GM21619 (cell line): ENCODE data around the gene TMEM273.

Source experiments
- ATAC-seq: cut with Tn5 transposase; IDR thresholded peaks from one replicate; pipeline ENCODE4 v1.9.1; 2021; ENCODE audit not compliant: unreplicated experiment

The TMEM273 gene

GRCh38 chr10:49118430-49119074 is 69.6 kb downstream of the TMEM273 start:
- no peak for ATAC-seq

DNA sequence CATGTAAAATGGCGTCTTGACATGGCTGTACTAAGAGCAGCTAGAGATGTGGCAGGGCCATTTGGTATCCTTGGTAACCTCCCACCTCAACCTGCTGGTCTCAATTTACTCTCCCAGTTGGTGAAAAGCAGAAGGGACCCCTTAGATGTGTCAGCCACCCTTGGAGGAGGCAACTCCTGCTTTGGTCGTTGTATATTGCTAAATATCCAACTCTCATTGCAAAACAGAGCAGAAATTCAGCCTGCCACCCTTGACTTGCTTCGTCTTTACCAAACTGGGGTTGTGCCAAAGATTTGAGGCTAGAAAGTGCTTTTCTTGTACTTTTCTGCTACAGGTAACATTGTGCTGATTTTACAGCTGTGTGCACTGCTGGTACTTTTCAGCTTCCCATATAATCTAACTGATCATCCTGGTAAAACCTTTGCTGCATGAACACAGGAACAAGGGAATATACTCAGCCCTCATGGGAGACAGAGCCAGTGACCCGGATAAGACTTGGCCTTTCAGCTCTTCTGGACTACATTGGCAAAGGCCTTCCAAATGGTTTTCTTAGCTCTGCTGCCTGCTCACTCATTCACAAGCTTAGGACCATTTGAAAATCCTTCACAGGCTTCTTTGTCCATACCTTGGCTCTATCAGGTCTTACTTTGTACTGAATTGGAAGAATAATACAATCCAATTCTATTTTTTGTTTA is 70.7 kb downstream of the TMEM273 start:
- no peak for ATAC-seq

DNA sequence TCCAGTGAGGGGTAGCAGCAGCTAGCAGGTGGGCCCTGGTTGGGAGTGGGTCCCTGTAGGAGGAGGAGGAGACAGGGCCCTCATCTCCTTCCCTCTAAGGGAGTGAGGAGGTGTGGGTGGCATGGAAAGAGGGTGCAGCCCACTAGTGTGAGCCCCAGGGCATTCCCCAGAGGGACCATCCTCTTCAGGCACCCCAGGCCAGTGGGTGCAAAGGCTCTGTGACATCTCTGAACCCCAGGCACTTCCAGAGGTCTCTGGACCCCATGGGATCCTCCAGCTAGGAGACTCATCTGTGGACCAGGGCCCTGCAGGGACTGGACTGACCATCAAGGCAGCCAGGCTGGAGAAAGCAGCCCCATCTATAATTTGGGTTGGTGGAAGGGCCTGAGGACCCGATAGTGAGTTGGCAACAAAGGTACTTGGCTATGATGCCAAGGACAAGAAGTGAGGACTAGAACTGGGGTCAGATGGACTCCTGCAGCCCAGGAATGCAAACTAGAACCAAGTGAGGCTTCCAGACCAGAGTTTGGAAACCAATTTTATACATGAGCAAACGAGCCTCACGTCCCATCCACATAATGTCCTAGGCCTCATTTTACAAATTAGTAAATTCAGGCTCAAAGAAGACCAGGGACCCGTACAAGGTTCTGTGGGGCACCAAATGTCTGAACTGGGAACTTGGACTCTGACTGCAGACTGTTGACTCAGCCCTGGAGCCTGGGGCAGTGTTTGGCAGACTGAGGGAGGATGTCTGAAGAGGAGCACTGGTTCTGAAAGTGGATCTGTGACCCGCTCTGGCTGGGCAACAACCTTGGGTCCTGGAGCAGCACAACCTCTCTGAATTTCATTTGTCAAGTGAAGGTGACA is 71.4 kb downstream of the TMEM273 start:
- no peak for ATAC-seq

- ATAC-seq, result no peak
Observed at GRCh38 chr10:49115796-49116508, 72.2 kb downstream of the TMEM273 start.

DNA sequence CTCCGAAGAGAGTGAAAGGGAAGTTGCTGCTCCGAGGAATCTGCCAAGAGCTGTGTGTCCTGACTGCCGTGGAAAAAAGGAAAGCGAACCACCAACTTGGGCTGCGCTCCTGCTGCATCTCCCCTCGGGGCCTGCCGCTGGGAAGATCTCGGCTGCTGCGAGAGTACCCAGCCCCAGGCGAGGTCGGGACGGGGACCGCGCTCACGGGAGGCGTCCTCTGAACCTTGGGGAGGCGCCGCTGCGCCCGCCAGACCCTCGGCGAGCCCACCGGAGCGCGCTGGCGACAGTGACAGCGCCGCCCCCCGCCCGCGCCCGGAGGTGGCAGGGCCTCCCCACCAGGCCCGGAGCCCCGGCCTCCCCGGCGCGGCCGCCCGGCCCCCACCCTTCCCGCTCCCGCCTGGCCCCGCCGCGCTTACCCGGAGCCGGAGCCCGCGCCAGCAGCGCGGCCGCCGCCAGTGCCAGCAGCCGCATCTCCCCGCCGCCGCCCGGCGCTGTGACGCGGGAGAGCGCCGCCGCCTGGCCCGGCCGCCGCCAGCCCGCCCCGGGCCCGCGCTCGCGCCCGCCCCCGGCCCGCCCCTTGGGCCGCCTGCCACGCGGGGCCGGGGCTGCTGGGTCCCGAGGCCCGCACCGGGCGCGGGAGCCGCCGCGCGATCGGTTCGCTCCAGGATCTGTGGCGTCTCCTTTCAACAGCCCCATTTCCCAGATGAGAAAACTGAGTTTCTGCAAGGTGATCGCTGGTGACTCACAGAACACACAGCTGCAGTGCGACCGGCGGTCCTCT is 73.0 kb downstream of the TMEM273 start, which contains the start of gene VSTM4:
Gene VSTM4 (minus strand): TSS at position 508 of the 781 bp plus-strand sequence. CDS start 37 bp downstream, at position 471.
- ATAC-seq, result no peak

DNA sequence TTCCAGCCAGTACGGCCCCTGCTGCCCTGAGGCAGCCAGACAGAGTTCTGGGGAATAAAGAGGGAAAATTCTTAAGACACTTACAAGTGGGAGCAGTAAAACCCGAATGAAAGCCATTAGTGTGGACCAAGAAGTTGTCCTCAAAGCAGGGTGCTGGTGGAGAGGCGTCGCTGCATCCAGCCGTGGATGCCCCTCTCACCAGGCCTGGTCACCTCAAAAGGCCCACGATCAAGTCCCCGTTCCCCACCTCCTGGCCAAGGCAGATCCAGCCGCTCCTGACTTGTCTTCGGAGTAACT is 73.5 kb downstream of the TMEM273 start:
- no peak for ATAC-seq

DNA sequence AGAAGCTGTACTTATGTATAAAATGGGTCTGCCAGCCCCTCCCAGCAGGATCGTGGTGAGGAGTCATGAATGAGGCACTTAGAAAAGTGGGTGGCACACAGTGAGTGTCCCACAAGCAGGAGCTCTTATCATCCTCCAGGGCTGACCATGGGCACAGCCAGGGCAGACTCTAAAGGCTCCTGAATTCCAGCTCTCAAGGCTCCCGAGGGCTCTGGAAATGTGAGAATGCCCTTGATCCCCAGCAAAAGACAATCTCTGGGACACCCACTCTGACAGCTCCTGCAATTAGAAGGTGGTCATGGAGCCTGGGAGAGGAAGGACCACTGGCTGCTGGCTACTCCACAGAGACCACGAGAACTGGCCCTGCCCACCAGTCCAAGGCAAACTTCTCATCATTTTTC is 74.5 kb downstream of the TMEM273 start:
- no peak for ATAC-seq

GRCh38 chr10:49112851-49113250 is 75.3 kb downstream of the TMEM273 start:
- no peak for ATAC-seq

DNA sequence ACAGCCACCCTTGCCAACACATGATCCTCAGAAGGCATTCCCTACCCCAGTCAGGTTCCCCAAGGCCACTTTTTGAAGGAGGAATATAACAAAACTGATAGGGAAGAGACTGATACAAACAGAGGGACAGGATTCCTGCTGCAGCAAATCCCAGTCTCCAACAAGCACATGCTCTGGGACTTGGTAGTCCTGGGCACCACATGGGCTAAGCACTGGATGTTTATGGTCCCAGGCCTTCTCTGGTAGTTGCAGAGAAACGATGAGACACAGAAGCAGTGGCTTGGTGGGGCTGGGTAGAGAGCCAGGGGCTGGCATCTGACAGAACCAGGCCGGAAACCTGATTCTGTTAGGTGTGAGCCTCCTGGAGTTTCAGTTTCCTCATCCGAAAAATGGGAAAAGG is 76.1 kb downstream of the TMEM273 start:
- ATAC-seq, result no peak

DNA sequence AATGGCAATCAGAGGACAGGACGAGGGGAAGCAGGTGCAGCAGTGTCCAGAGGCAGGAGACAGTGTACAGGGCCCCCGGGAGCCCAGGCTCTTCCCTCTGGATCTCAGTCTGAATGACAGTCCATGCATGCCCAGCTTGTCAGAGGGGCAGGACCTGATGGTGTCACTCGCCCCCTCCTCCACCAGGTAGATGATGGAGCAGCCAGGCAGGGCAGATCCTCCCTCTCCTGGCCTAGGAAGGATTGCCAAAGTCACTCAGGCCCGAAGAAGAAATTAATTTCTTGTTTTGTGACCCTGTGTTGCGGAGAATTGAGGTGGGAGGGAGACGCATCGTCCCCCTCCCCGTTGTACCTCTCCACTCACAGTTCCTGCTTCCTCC is 76.9 kb downstream of the TMEM273 start:
- ATAC-seq, result no peak

GRCh38 chr10:49110684-49111319 is 77.4 kb downstream of the TMEM273 start:
- ATAC-seq, result no peak

- ATAC-seq, result no peak
Observed at GRCh38 chr10:49109669-49110340, 78.4 kb downstream of the TMEM273 start.

- ATAC-seq, result no peak
Observed at GRCh38 chr10:49108656-49109055, 79.5 kb downstream of the TMEM273 start.

DNA sequence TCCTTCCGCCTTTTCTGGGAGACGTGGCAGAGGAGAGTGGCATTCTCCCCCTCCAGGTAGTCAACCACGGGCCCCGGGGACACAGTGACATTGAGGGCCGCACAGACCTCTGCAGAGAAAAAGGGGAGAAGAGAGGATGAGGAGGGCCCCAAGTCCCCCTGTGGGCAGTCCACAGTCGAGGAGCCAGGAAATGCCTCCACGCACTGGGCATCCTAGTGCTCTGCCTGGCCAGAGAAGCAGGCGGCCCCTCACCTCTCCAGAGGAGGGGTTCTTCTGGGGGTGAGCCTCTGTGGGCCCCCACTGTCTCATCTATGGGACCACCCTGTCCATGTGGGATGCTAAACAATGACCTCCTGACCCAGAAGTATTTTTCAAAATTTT is 80.3 kb downstream of the TMEM273 start:
- no peak for ATAC-seq

DNA sequence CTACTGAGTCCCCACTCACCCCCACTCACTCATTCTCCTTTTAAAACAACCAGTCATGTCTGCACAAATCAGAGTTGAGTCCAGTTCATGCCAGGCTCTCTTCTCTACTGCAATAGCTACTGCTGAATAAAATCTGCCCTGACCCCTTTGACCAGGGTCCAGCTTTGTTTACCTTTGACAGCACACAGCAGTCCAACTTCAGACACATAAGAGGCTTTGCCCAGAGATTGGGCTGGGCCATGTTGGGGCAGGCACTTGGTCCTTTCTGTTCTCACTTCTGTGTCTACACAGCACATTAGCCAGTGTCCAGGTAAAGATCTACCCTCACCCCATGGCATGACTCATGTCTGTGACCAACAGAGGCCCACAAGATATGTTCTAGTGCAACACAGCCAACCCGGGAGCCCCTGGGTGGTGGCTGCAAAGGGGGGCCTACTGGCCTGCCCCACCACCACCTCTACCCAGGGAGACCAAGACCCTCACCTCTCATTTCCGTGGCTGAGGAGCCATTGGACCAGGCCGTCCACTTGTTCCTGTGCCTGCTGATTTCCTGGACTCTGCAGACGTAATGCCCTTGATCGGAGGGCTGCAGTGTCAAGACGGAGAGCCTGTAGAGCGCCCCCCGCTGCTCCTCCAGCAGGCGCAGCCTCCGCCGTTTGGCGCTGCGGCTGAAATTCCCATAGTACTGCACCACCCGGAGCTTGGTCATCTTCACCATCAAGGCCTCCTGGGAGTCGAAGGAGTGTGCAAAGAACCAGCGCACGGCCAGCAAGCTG is 80.9 kb downstream of the TMEM273 start:
- no peak for ATAC-seq

DNA sequence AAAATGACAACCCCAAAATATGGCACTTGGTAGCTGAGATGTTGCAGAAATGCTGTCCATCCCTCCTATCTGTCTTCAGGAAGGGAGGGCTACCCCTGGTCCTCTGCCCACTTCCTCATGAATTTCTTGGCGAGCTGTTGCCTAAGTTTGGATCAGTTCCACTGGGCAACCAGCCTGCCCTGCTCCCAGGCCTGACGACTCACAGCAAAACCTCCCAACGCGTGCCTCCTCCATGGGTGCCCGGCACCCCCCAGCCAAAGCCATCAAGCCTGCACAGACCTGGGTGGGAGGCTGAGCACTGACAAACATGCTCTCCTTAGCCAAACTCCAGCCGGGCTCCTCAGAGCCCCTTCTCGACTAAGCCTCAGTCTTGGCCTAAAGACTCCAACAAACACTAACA is 81.7 kb downstream of the TMEM273 start:
- ATAC-seq, result no peak

- ATAC-seq, result no peak
Observed at GRCh38 chr10:49105076-49105475, 83.1 kb downstream of the TMEM273 start.
